NOMO-1 (cell line): ENCODE measurements around the gene C19orf85.
A peak's percentile ranks its signal among the peaks of the same experiment; 100 is the strongest.

Experiments
- DNase-seq, 2 experiments: peaks; one replicate each; lab custom pipeline; 2025; ENCODE audit not compliant: unreplicated experiment in 2 of 2; lab: John Stamatoyannopoulos, UW

The C19orf85 gene

DNA sequence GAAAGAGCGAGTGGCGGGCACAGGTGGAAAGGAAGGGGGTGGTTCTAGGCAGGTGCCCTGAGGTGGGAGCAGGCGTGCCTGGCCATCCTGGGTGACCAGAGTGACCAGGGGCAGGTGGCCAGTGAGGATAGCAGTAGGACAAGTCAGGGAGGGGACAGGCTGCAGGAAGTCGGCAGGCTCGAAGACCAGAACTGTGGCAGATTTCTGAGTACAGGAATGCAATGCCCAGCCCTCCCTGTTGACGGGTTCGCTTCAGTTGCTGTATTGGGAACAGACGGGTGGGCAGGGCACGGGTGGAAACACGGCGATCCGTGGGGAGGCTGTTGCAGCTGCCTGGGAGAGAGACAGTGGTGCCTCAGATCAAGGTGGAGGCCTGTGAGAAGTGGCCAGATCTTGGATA is 13.8 kb upstream of the C19orf85 start:
- DNase-seq, result no peak

DNA sequence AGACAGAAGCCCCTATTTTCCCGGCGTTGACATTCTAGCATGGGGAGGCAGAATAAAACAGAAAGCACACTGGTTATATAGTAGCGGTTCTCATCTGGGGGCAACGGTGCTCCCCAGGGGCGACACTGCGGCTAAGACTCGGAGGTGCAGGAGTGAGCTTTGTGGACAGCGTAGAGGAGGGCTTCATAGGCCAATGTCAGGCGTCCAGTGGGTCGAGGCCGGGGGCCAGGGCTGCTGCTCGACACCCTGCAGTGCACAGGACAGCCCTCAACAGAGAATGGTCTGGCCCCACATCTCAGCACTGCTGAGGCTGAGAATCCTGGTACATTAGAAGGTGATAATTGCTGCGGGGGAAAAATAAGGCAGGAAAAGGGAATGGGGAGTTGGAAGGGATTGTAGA is 13.4 kb upstream of the C19orf85 start:
- DNase-seq, result no peak

- DNase-seq, result peak; percentile 90 to 98
Observed at GRCh38 chr19:55476100-55476775, 11.7 kb upstream of the C19orf85 start, which contains the start of gene ZNF628. TSS of gene ZNF628 (plus strand) at chr19:55476617. CDS start at chr19:55479911, 3,294 bp downstream.

DNA sequence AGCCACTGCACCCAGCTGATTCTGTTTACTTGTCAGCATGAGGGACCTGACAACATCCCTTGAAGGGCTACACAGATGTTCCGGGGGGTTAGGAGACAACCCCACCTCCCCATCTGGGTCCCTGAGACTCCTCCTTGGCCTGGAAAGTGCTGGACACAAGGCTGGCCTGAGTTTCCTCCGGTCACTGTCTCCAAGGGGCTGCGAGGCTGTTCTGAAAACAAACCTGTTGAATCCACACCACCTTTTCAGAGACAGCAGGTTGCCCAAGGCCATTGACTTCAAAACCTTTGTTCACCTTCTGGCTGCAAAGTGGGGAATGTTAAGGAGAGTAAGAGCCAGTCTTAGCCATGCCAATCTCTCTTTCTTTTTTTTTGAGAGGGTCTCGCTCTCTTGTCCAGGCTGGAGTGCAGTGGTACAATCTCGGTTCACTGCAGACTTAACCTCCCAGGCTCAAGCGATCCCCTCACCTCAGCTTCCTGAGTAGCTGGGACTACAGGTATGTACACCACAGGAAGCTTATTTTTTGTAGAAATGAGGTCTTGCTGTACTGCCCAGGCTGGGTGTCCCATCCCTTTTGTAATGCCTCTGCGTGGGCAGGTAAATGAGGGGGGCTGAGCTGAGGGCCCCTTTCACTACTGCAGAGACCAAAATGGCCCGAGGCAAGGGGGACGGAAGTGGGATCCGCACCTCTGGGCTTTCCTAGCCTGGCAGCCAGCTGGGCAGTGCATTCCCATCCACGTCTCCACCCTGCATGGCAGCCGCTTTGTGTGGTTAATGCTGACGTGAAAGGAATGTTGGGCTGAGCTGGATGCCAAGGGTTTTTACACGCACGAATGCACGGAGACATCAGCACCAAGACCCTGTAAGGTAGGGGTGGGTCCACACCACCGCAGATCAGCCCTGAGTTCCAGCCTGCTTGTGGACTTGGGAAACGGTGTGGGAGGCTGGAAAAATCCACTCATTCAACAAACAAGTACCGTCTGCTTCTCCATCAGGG is 10.0 kb upstream of the C19orf85 start:
- DNase-seq, result no peak

- DNase-seq, result no peak
Observed at GRCh38 chr19:55473225-55474012, 8.9 kb upstream of the C19orf85 start.

GRCh38 chr19:55472463-55472862 is 7.9 kb upstream of the C19orf85 start:
- DNase-seq, result no peak

- DNase-seq, result no peak
Observed at GRCh38 chr19:55471266-55471665, 6.7 kb upstream of the C19orf85 start.

- no peak for DNase-seq
Observed at GRCh38 chr19:55468054-55468393, 3.5 kb upstream of the C19orf85 start.

GRCh38 chr19:55467236-55468053 is 2.9 kb upstream of the C19orf85 start:
- peak; percentile 26 to 28 for DNase-seq

DNA sequence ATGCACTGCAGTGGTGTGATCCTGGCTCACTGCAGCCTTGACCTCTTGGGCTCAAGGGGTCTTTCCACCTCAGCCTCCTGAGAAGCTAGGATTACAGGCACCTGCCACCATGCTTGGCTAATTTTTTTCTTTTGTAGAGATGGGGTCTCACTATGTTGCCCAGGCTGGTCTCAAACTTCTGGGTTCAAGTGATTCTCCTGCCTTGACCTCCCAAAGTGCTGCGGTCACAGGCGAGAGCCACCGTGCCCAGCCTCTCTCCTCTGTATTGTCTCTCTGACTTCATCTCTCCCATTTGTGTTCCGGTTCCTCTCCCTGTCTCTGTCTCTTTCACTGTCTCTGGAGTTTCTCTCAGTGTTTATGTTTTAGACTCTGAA is 1.7 kb upstream of the C19orf85 start:
- no peak for DNase-seq

DNA sequence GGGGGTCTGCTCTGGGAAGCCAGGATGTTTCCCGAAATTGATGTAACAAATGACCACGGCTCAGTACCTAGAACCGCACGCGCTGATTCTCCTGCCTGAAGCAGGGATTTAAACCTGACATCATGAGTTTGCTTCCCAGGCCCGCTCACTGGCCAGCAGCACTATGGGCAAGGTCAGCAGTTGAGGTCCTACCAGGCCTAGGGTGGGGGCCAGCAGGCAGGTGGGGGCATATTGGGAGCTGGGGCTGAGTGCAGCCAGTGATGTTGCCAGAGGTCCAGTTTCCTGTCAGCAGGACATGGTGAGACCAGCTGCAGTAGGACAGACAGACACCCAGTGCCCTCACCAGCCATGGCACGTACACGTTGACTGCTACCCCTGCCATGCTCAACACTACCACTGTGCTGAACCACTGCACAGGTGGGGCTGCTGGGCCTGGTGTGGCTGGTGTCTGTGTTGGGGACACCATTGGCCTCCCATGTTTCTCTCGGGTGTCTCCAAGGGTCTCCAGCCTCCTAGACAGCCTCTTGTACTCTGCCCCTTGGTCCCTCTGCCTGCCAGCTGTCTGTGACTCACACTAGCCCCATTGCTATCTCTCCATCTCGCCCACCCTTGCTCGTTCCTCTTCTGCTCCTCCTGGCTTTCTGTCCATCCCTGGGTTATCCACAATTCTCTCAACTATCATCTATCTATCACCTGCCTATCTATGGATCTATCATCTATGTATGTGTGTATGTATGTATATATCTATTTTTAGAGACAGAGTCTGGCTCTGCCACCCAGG is 1.1 kb upstream of the C19orf85 start:
- no peak for DNase-seq

- no peak for DNase-seq
Observed at GRCh38 chr19:55464039-55464661, 401 bp downstream of the C19orf85 start.

DNA sequence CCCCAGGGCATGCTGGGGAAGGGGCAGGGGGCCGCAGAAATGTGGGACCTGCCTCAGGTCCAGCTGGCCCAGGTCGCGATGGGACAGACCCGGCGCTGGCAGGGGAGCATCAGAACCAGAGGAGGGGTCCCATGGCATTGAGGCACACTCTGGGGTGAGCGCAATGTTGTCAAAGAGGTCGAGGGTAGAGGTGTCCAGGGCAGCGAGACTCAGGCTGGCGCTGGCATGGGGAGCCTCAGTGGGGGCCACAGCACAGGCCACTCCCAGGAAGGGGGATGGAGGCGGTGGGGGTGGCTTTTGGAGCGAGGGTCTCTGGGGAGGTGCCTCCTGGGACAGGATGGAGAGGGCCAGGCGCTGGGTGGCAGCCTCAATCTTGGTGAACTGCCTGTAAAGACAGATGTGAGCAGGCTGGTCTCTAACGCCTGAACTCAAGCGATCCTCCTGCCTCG is 944 bp downstream of the C19orf85 start:
- no peak for DNase-seq

GRCh38 chr19:55462722-55463121 is 1.8 kb downstream of the C19orf85 start:
- no peak for DNase-seq

- peak in 1 of 2 experiments; percentile 16 for DNase-seq
Observed at GRCh38 chr19:55461974-55462626, 2.5 kb downstream of the C19orf85 start.

DNA sequence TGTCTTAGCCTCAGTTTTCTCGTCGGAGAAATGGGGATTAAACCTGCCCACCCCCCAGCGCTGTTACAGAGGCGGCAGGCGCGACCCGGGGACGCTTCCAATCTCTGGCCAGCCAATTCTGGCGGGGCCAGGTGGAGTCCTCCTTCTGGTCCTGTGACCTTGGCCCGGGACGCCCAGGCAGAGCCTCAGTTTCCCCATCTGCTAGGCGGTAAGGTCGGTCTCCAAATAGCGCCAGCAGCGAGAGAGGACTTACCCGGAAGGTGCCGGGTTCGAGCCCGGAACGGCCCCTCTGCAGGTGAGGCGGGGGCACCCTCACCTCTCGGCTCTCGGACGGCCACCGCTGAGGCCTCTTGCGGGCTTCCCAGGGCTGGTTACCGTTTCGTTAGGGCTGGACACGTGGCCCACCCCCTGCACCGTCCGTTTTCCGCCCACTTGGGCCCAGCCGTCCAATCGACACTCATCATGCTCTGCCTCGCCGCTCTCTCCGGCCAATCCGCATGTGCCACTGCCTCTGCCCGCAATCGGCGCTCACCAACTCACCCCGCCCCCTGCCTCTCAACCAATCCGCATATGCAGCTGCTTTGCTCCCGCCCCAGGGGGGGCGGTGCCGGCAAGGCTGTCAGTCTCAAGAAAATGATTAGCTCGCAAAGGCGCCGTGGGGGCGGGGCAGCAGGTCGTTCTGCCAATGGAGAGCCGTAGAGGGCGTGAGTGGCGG is 3.1 kb downstream of the C19orf85 start, which contains the start of gene ISOC2:
ISOC2 (minus strand) TSS at position 384 of the 715 bp plus-strand sequence. CDS start 5,156 bp downstream, outside the sequence.
- peak; percentile 100 for DNase-seq

- peak; percentile 61 to 86 for DNase-seq
Observed at GRCh38 chr19:55460670-55461258, 3.8 kb downstream of the C19orf85 start.
